Fibroblast of lung (primary cell): ENCODE data around the gene C1orf141. TPM values are rescaled to one million over a fixed set of nuclear protein-coding genes. Genes with fewer than 3 reads are reported as not detected.

ENCODE experiments used
- DNase-seq, 2 donors: peaks; one replicate each; pipeline versions ENCODE4 v3.0.0 to v3.0.0-alpha.2; 2010; ENCODE audit warnings: low read depth in 2 of 2
- H2AFZ ChIP-seq: 2 replicates; pipeline ENCODE4 v1.5.1; 2012; ENCODE audit warnings: low read length, control low read depth, inconsistent platforms
- H3K27ac ChIP-seq: 2 replicates; pipeline ENCODE4 v1.5.1; 2011; ENCODE audit warnings: low read length, control low read depth; ENCODE audit not compliant: insufficient read depth
- H3K27me3 ChIP-seq: 2 replicates; pipeline ENCODE4 v1.5.1; 2011; ENCODE audit warnings: mild to moderate bottlenecking, low read length; ENCODE audit not compliant: control insufficient read depth, insufficient read depth
- H3K36me3 ChIP-seq: 2 replicates; pipeline ENCODE4 v1.5.1; 2011; ENCODE audit warnings: low read length; ENCODE audit not compliant: control insufficient read depth, insufficient read depth
- H3K4me1 ChIP-seq: 2 replicates; pipeline ENCODE4 v1.5.1; 2011; ENCODE audit warnings: low read length; ENCODE audit not compliant: control insufficient read depth, insufficient read depth; ENCODE audit errors: extremely low read depth
- H3K4me2 ChIP-seq: 2 replicates; pipeline ENCODE4 v1.5.1; 2011; ENCODE audit warnings: low read length, control low read depth; ENCODE audit not compliant: insufficient read depth; ENCODE audit errors: extremely low read depth
- H3K4me3 ChIP-seq, 4 experiments: fragments of 200-600 bp in 1 of 4; sonication (generic) in 1 of 4; replicated peaks in 1 of 4; 2 replicates each; pipeline ENCODE4 v1.5.1; 2011 to 2016; ENCODE audit warnings: low read length in 4 of 4, low read depth in 3 of 4, mild to moderate bottlenecking in 3 of 4, control low read depth in 2 of 4, inconsistent platforms in 1 of 4, mixed read lengths in 1 of 4; ENCODE audit not compliant: insufficient read depth in 1 of 4; ENCODE audit errors: control extremely low read depth in 1 of 4
- H3K79me2 ChIP-seq: 2 replicates; pipeline ENCODE4 v1.5.1; 2012; ENCODE audit warnings: mild to moderate bottlenecking, low read length, inconsistent platforms; ENCODE audit not compliant: control insufficient read depth, insufficient read depth
- H3K9ac ChIP-seq: 2 replicates; pipeline ENCODE4 v1.5.1; 2011; ENCODE audit warnings: mild to moderate bottlenecking, low read length, control low read depth; ENCODE audit not compliant: insufficient read depth
- H3K9me3 ChIP-seq: 2 replicates; pipeline ENCODE4 v1.5.1; 2012; ENCODE audit warnings: low read depth, low read length; ENCODE audit not compliant: control insufficient read depth, insufficient read depth
- H4K20me1 ChIP-seq: 2 replicates; pipeline ENCODE4 v1.5.1; 2011; ENCODE audit warnings: low read length; ENCODE audit not compliant: control insufficient read depth, insufficient read depth; ENCODE audit errors: extremely low read depth
- CTCF ChIP-seq, 2 donors: IDR thresholded peaks in 1 of 2; conservative IDR thresholded peaks in 1 of 2; 1 replicate in 1 of 2; 2 replicates in 1 of 2; pipeline ENCODE4 v1.5.1; 2011 to 2012; ENCODE audit warnings: low read length in 2 of 2, control low read depth in 1 of 2, inconsistent platforms in 1 of 2, low read depth in 1 of 2, mild to moderate bottlenecking in 1 of 2
- EZH2 ChIP-seq: IDR thresholded peaks from 2 replicates; pipeline ENCODE4 v1.5.1; 2012; ENCODE audit warnings: low read length, control low read depth, mild to moderate bottlenecking; ENCODE audit errors: missing control alignments
- polyA minus RNA-seq: library from RNA; depleted of rRNA, polyadenylated mRNA; stranded (reverse); fragments of >200 nt; gene quantifications from 2 replicates; pipeline ENCODE4 v1.2.3, GENCODE V29; 2011; ENCODE audit warnings: low replicate concordance
- polyA plus RNA-seq, 2 donors: library from polyadenylated mRNA; depleted of rRNA in 1 of 2; stranded (reverse) in 1 of 2; unstranded in 1 of 2; fragments of >200 nt; gene quantifications; 2 replicates each; pipeline ENCODE4 v1.2.1, GENCODE V29; 2011 to 2012; ENCODE audit warnings: missing spikeins in 1 of 2
- total RNA-seq: library from RNA; depleted of rRNA; stranded (reverse); fragments of >200 nt; gene quantifications from 2 replicates; pipeline ENCODE4 v1.2.1, GENCODE V29; 2014

The C1orf141 gene
- not detected in 2 replicates for total RNA-seq
- not detected in 2 replicates for polyA plus RNA-seq
- polyA plus RNA-seq (2012): not detected in 2 replicates
- not detected in 2 replicates for polyA minus RNA-seq

- H3K4me1 ChIP-seq: no peaks in the 10 kb centered on the region
- H3K79me2 ChIP-seq: no peaks in the 10 kb centered on the region
- no peaks in the 10 kb centered on the region for H3K9me3 ChIP-seq
- peak within 1 kb of the TSS; percentile 3 to 55 (median 16) for H3K4me3 ChIP-seq
- H3K27ac ChIP-seq: no peak within 1 kb of the TSS
- no peaks in the 10 kb centered on the region for H4K20me1 ChIP-seq
- TF ChIP-seq EZH2 (no peak), CTCF (conservative IDR thresholded peaks at IDR 0.05 in 1 of 2, IDR thresholded peaks at IDR 0.05 in 1 of 2; ENCODE audit: low read depth in 1 of 2, low read length in 2 of 2) (no peak)
- H3K27me3 ChIP-seq: no peaks in the 10 kb centered on the region
- H2AFZ ChIP-seq: peak within 1 kb of the TSS; percentile 52
- H3K4me2 ChIP-seq: peak within 1 kb of the TSS; percentile 77
- no peaks in the 10 kb centered on the region for H3K36me3 ChIP-seq
- H3K9ac ChIP-seq: no peak within 1 kb of the TSS
- peak in 1 of 2 donors; percentile 39 for DNase-seq
These were observed at the start of gene C1orf141 for GRCh38 chr1:67134695-67135094. Gene C1orf141 (minus strand): TSS chr1:67134970. CDS start chr1:67127240, 7,730 bp downstream.

GRCh38 chr1:67175530-67176087 is 40.8 kb upstream of the C1orf141 start:
- no peak overlapping the region for H2AFZ ChIP-seq
- H3K27ac ChIP-seq: no peak overlapping the region
- no peak overlapping the region for H3K9ac ChIP-seq
- H3K27me3 ChIP-seq: no peaks in the 10 kb centered on the region
- no peak for DNase-seq
- TF ChIP-seq CTCF (conservative IDR thresholded peaks at IDR 0.05 in 1 of 2, IDR thresholded peaks at IDR 0.05 in 1 of 2; ENCODE audit: low read depth in 1 of 2, low read length in 2 of 2) (no peak), EZH2 (no peak)
- H3K4me3 ChIP-seq: no peak overlapping the region
- no peaks in the 10 kb centered on the region for H4K20me1 ChIP-seq
- no peaks in the 10 kb centered on the region for H3K79me2 ChIP-seq
- no peaks in the 10 kb centered on the region for H3K36me3 ChIP-seq
- no peak overlapping the region for H3K4me2 ChIP-seq
- no peaks in the 10 kb centered on the region for H3K4me1 ChIP-seq
- no peaks in the 10 kb centered on the region for H3K9me3 ChIP-seq

- no peaks in the 10 kb centered on the region for H4K20me1 ChIP-seq
- H3K27me3 ChIP-seq: no peaks in the 10 kb centered on the region
- no peak overlapping the region for H2AFZ ChIP-seq
- no peak for TF ChIP-seq CTCF (conservative IDR thresholded peaks at IDR 0.05 in 1 of 2, IDR thresholded peaks at IDR 0.05 in 1 of 2; ENCODE audit: low read depth in 1 of 2, low read length in 2 of 2)
- no peak for TF ChIP-seq EZH2
- no peak for DNase-seq
- H3K4me3 ChIP-seq: no peak overlapping the region
- H3K27ac ChIP-seq: no peak overlapping the region
- H3K79me2 ChIP-seq: no peaks in the 10 kb centered on the region
- no peaks in the 10 kb centered on the region for H3K9me3 ChIP-seq
- H3K4me2 ChIP-seq: no peak overlapping the region
- H3K4me1 ChIP-seq: no peaks in the 10 kb centered on the region
- H3K36me3 ChIP-seq: no peaks in the 10 kb centered on the region
- no peak overlapping the region for H3K9ac ChIP-seq
These were observed 40.0 kb upstream of the C1orf141 start for GRCh38 chr1:67174716-67175284.
